K562 (cell line): ENCODE results near the gene SMARCC1. TPM values are rescaled to one million over a fixed set of nuclear protein-coding genes. Genes with fewer than 3 reads are reported as not detected.
A peak's percentile ranks its signal among the peaks of the same experiment; 100 is the strongest.

Experiments
- AFF4 ChIP-seq: sonication (generic); formaldehyde crosslinking; IDR thresholded peaks from 2 replicates; pipeline ENCODE4 v1.8.0; 2023; ENCODE audit warnings: mild to moderate bottlenecking, missing genetic modification reagents
- CTCFL ChIP-seq: IDR thresholded peaks from 2 replicates; pipeline ENCODE4 v1.6.1; 2011; ENCODE audit warnings: borderline replicate concordance, low read depth, mild to moderate bottlenecking, moderate library complexity, low read length; ENCODE audit not compliant: insufficient read depth, poor library complexity, severe bottlenecking
- PKNOX1 ChIP-seq: fragments of 450-650 bp; IDR thresholded peaks from 2 replicates; pipeline ENCODE4 v1.6.1; 2016
- polyA plus RNA-seq, 8 experiments: library from polyadenylated mRNA; depleted of rRNA in 4 of 8; stranded (reverse) in 5 of 8; unstranded in 3 of 8; fragments of >200 nt; fragmentation: Nextera tagmentation in 2 of 8; fragmentation: Illumina TruSeq in 1 of 8; extraction: Ambion mirVana in 2 of 8; extraction: Trizol in 1 of 8; gene quantifications; 2 replicates each; pipeline versions ENCODE4 v1.2.1 to v1.2.3, GENCODE V29; 2011 to 2014; ENCODE audit warnings: inconsistent platforms in 1 of 8, missing spikeins in 1 of 8
- total RNA-seq, 7 experiments: library from RNA; depleted of rRNA in 6 of 7; stranded (reverse); fragments of >200 nt in 6 of 7; fragmentation: Illumina TruSeq in 2 of 7; extraction: Trizol in 2 of 7; gene quantifications; 2 replicates each; pipeline versions ENCODE4 v1.2.1 to v1.2.3, GENCODE V29; 2011 to 2021; ENCODE audit warnings: low replicate concordance in 1 of 7

SMARCC1 gene
- total and polyA plus RNA-seq, 9 of the 15 experiments (the other 6 are each of a cell fraction or from before 2014, with no cell fraction given), result 20.7 to 199 (median 66.0) TPM

GRCh38 chr3:47799733-47800132 is 18.0 kb upstream of the SMARCC1 start (continued):
- TF ChIP-seq AFF4 (no peak), PKNOX1 (peak; percentile 32; the same call in 1 of the 2 replicates), CTCFL (peak; percentile 45)
